Activated CD4-positive, alpha-beta T cell treated with anti-CD3 and anti-CD28 coated beads, Interleukin-2, amount 50 U/mL, for 16 hours (primary cell): ENCODE results near the gene IGBP1.
"Not testable (repeated sequence)": the region's sequence is repeated elsewhere in the genome, so short reads cannot be mapped to it uniquely, and the experiment has no call there.

Experiments
- DNase-seq: peaks from one replicate; pipeline ENCODE4 v3.0.0-alpha.2; 2020

The IGBP1 gene

GRCh38 chrX:70168238-70169188 lies 35.3 kb downstream of the IGBP1 start:
- no peak for DNase-seq

- no peak for DNase-seq
These were observed 36.0 kb downstream of the IGBP1 start for GRCh38 chrX:70169281-70169680.

- DNase-seq = no peak
These were observed 38.4 kb downstream of the IGBP1 start for GRCh38 chrX:70171624-70172023.

- DNase-seq = no peak
These were observed 39.0 kb downstream of the IGBP1 start for GRCh38 chrX:70172221-70172620.

GRCh38 chrX:70172964-70173363 lies 39.7 kb downstream of the IGBP1 start:
- DNase-seq = no peak

- no peak for DNase-seq
These were observed 41.5 kb downstream of the IGBP1 start for GRCh38 chrX:70174754-70175153.

- no peak for DNase-seq
These were observed 42.1 kb downstream of the IGBP1 start for GRCh38 chrX:70175338-70175737.

GRCh38 chrX:70176938-70177533 lies 43.8 kb downstream of the IGBP1 start, which contains the start of gene DGAT2L6:
DGAT2L6 (plus strand) TSS chrX:70177483; CDS start chrX:70177583, 100 bp downstream.
- DNase-seq = no peak

GRCh38 chrX:70183091-70183490 lies 49.8 kb downstream of the IGBP1 start:
- DNase-seq = no peak

- DNase-seq = no peak
These were observed 57.0 kb downstream of the IGBP1 start for GRCh38 chrX:70190225-70190624.

GRCh38 chrX:70196961-70197720 lies 63.9 kb downstream of the IGBP1 start:
- peak; percentile 76 for DNase-seq

GRCh38 chrX:70201732-70202131 lies 68.5 kb downstream of the IGBP1 start:
- no peak for DNase-seq

- no peak for DNase-seq
These were observed 75.2 kb downstream of the IGBP1 start for GRCh38 chrX:70208479-70208878.

GRCh38 chrX:70209570-70209969 lies 76.3 kb downstream of the IGBP1 start:
- not testable (repeated sequence) for DNase-seq
